ENCODE measurements around the gene ERBB4.

- no peak for TF ChIP-seq CTCF (IDR thresholded peaks at IDR 0.05; ENCODE audit: low read depth, low read length, poor library complexity, severe bottlenecking)
- TF ChIP-seq EZH2phosphoT487 (IDR thresholded peaks at IDR 0.05; ENCODE audit: borderline replicate concordance, low read length): no peak
Observed at GRCh38 chr2:212465456-212465855, 73.1 kb downstream of the ERBB4 start.

Measured in DOHH2 (cell line).